ENCODE results near the gene FXYD6.

FXYD6 gene

DNA sequence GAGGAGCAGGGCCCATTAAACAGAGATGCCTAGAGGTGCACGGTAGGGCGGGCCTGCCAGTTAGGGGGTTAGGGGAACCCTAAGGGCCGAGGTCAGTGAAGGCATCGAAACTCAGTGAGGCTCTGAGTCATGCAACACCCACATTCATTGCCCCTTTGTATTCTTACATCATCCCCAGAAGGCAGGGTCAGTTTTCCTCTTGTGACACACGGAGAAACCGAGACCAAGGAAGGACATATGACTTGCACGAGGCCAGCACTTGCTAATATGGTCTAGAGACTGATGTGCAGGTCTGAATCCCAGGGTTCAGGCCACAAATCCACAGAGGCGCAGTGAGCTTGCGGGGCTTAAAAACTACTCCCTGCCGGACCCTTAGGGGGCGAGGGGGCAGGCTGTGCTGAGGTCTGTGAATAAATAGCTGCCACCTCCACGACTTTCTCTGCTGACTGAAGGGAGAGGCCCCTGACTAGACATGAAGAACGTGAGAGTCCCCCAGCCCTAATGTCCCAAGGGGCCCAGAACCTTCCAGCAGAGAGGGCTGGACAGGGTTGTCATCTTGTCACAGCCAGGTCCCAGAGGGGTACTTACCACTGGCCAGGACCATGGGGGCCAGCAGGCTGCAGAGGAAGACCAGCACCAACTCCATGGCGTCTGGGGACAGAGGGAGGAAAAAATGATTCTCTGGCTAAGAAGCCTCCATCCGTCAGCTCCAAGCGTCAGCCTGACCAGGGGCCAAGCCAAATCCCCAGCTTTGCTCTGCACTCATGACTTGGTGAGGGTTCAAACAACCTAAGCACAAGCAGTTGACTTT is 34.1 kb downstream of the FXYD6 start:
- no peak for FAIRE-seq

DNA sequence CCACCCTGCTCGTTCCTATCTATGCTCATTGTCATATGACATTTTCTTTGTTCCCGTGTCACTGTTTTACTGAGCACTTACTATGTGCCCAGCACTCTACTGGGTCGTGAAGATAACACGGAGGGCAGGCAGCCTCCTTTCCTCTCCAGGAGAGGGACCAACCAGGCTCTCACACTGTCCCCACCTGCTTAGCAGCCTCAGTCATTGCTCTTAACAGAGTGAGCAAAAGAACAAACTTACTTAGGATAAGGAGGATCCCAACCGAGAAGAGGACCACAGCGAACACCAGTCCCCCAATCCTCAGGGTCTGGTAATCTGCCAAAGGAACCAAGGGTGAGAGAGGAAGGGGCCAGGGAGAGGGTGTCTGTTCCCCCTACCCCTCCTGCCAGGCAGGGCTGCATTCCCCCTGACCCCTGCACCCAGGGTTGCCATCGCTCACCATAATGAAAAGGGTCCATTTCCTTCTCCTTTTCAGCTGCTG is 34.9 kb downstream of the FXYD6 start:
- FAIRE-seq: no peak

DNA sequence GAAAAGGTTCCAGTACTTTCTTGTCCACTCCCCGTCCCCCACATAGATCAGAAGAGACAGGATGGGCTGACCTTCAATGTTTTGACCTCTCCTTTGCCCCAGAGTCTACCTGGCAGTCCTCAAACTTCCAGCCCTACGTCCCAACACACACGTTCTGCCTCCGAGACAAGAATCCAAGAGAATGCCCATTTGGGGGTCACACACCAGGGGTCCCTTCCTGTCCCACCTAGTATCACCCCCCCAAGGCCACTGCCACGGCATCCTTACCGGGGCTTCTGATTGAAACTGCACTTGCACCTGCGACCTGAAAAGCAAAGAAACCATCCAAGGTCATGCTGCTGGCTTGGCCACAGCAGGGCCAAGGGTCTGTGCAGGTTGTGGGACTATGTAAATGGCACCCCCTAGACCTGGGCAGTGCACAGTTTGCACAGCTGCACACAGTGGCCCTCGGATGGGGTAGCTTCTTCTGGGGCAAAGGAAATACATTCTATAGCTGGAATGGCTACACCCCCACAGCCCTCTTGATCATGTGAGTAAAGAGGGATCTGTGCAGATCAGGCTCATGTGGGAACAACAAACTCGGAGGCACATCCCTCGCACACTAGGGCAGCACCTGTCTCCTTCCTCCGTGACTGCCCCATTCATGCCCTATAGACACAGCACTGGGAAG is 35.4 kb downstream of the FXYD6 start:
- FAIRE-seq: no peak

DNA sequence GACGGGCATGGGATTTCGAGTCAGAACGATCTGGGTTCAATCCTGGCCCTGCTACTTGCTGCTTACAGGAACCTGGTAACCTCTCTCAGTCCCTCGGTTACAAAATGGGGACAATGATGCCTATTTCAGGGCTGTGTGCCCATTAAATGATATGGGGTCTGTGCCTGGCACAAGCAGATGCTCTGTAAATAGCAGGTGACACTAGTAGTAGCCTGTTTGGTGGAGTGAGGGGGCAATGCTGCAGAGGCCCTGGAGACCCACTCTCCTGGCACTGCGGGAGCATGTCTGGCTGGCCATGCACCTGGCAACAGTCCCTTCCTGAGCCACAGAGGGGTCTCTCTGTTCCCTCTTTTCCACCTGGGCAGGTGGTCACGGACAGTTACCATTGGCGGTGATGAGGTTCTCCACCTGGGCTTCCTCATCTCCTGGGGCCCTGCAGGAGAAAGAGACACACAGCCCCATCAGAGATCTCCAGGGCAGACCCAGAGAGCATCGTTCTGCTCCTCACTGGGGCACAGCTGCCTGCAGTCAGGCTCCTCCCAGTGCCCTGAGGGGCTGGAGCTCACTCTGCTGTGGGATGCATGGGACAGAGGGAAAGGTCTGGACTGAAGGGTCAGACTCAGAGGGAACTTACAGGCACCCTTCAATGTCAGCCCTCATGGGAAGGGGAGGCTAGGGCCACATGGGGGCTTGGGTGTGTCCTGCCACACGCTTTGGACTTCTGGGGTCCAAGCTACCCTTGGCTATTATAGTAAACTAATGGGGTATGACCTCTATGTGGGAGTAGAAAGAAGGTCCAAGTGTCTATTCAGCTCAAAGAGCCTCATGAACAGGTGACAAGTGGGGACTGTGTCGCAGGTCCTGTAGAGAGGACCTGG is 36.3 kb downstream of the FXYD6 start:
- FAIRE-seq: no peak

DNA sequence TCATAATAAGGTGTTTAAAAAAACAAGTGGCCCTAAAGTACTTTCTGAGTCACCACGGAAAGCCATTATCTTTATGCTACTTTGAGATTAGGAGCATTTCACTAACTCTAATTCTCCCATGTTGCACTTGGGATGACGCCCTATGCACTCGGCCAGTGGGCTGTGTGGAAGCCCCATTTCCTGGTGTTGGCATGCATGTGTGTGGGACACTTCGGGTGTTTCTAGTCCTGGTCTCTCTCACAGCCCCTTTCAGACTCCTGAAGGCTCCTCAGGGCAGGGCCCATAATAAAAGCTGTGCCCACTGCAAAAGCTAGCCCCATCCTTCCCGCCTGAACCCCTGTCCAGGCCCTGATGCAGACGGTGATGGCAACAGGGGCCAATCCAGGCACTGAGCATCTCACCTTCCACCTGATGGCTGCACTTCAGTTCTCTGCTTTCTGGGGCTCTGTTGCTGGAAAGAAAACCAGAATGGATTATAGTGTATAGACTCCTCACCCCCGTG is 37.0 kb downstream of the FXYD6 start:
- FAIRE-seq: no peak

DNA sequence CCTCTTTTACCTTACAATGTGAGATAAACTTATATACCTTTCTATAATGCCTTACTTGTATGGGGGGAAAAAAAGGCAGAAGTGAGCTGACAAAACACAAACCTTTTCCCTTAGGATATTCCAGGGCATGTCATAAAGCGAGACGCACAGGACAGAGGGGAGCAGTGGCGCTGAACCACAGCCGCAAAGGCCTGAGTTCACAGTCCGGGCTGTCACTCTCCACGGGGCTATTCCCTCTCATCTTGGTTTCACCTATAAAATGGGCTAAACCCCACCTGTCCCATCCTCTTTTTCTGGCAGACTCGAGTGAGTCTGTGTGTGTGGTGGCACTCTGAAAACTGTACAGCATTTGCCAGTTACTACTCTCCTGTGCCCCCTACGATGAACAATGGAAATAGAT is 37.6 kb downstream of the FXYD6 start:
- FAIRE-seq: no peak

DNA sequence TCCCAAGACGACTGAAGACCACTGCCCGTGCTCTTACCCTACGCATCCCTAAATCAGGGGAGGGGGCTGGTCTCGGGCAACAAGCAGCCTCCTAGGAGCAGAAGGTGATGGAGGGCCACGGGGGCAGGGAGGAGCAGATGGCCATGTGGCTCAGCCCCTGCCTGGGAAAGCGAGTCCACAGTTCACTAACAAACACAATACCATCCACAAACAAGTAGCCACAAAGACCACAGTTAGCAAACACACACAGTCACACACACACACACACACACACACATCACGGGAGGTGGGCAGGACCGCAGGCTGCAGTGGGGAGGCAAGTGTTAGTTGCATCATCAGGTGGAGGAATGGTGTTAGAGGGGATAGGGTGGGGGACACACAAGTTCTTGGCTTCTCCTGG is 38.7 kb downstream of the FXYD6 start:
- no peak for FAIRE-seq

DNA sequence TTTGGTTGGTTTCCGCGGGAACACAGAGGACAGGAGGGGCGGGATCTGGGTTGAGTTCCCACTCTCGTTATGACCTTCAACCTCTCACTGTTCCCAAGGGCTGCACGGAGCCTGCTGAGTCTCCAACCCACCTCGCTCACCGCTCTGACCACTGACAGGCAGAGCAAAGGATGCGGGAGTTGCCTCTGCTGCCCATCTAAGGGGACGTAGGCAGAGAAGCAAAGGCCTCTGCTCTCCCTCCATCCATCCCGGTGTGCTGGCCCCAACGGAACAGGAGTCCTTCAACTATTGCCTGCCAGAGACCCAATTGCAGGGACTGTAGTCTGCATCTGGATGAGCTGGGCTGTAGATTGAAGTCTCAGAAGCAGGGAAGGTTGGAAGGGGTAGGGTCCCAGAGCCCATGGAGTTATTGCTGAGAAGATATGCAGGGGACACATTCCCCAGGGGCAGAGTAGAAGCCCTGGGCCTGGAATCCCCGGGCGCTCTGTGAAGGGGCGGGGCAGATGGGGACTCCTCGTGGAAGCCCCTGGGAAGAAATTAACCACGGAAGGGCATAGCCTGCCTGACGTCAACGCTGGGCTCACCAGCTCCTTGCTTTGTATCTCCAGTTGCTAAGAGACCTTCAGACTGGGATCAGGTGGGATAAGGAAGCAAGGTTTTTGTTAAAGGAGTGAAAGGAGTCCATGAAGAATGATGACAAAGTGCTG is 39.2 kb downstream of the FXYD6 start:
- no peak for FAIRE-seq

DNA sequence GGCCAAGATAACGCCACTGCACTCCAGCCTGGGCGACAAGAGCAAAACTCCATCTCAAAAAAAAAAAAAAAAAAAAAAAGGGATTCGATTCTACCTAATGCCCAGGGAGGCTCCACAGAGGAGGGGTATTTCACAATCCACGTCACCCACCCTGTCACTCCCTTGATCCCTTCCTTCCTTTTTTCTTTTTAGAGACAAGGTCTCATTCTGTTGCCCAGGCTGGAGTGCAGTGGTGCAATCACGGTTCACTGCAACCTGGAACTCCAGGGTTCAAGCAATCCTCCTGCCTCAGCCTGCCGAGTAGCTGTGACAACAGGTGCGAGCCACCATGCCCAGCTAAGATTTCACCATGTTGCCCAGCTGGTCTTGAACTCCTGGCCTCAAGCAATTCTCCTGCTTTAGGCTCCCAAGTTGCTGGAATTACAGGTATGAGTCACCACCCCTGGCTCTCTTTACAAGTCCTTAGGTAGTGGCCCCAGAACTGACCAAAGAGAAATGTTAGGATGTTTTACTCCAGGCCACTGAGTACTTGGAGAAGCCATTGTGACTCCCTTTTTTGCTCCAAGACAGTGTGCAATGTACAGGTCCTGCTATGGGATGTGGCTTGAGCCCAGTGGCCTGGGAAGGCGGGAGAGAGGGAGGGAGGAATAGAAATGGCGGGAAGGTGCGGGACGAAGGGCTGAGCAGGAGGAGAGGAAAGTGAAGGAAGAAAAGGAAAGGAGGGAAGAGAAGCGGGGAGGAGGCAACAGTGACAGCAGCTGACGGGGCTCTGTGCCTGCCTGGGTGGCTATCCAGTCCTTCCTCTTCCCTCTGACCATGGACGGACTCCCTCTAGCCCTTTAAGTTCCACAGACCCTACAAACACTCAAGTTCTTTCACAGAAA is 40.1 kb downstream of the FXYD6 start:
- no peak for FAIRE-seq

DNA sequence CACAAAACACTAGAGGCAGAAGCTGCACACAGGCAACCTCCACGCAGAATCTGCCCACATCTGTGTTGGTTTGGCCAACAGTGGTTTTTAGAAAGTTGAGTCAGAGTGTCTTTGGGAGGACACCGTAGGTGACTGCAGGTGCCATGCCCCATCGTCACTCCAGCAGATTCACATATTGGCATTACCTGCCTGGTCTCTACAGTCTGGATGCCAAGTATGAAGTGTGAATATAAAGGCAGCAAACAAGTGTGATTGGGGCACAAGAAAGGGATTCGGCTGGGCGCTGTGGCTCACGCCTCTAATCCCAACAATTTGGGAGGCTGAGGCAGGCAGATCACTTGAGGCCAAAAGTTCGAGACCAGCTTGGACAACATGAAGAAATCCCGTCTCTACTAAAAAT is 40.9 kb downstream of the FXYD6 start:
- no peak for FAIRE-seq

DNA sequence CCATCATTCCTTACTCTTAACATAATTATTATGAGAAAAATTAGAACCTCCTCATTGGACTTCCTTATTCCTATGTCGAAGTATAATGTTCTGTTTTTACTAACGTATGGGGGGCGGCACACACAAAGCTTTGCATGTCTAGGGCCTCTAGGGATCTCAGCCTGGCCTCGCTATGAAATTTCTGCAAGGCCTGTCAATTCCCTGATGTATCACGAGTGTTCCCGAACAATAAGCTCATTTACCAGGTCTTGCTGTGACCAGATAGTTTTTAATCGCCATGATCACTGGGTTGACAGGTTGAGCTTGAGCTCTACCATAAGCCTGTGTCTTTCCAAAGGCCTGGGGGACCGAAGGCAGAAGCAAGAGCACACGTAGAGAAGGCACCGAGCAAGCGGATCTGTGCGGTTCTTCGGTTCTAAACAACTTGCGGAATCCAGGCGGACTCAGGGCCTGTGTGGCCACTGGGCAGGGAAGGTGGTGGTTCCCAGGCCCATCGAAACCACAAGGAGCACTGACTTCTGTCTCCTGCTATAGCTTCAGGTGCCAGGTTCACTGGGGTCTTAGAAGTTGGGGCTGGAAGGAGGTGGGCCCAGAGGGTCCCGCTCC is 41.5 kb downstream of the FXYD6 start:
- no peak for FAIRE-seq

DNA sequence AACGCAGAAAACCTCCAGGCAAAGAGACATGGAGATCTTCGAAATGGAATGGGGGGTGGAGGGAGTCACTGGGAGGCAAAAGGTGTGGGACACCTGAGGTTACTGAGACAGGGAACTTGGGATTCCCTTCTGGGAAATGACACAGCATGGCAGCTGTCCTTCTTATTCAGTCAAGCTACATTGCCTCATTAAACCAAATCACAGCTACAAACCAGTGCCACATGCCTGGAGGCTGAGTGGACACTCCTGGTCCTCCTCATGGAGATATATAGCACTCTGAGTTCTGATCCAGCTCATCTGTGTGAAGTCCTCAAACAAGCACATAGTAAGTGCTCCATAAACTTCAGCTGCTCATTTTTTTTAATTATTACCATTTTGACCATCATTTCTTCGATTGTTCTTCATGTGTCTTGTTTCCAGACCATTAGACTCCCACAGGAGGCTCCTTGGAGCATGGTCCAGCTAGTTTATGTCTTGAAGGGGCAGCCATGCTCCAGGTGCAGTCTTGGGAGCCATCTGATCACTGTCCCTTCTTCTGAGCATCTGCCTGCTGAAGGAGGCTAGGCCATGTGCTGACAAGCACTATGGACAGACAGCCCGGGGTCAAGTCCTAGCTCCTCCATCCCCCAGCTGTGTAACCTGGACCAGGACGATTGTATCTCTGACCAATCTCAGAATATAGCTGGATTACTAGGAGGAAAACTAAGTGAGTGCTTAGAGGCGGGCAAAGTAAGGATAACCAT is 42.2 kb downstream of the FXYD6 start:
- no peak for FAIRE-seq

DNA sequence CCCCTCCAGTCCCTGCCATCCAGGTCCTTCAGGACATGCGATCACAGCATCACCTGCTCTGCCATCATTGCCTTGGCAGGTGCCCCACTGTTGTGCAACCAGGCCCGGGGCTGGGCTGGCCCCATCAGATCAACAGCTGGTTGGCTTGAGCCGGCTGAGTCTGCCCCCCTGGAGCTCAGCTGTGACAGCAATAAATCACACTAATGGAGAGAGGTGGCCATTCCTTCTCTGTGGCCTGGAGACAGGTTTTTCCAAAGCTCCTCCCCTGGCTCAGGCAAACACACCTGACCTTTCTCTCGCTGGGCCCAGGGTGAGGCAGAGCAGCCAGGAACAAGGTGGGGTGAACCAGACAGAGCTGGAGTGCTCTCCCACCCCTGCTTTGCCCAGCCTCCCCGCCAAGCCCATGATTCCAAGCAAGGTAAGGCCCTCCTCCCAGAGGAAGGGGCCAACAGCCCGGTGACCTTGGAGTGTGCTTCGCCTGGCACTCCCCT is 43.0 kb downstream of the FXYD6 start:
- no peak for FAIRE-seq

DNA sequence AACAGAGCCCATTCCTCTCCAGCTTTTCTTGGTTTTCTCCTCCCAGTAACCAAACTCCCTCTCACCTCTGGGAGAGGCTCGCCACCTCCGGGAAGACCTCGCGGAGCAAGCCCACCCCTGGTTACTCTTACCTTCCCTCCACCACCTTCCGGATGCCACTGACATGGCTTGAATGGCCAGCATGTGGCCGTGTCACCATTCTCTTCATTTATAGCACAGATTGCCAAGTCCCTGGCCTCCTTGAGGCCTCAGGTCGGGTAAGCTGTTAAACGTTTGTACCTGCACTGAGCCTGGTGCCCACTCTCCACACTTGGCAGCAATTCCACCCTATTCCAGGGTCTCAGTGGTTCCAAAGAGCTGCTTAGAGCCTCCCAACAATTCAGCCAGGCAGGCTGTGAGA is 43.9 kb downstream of the FXYD6 start:
- FAIRE-seq: no peak

DNA sequence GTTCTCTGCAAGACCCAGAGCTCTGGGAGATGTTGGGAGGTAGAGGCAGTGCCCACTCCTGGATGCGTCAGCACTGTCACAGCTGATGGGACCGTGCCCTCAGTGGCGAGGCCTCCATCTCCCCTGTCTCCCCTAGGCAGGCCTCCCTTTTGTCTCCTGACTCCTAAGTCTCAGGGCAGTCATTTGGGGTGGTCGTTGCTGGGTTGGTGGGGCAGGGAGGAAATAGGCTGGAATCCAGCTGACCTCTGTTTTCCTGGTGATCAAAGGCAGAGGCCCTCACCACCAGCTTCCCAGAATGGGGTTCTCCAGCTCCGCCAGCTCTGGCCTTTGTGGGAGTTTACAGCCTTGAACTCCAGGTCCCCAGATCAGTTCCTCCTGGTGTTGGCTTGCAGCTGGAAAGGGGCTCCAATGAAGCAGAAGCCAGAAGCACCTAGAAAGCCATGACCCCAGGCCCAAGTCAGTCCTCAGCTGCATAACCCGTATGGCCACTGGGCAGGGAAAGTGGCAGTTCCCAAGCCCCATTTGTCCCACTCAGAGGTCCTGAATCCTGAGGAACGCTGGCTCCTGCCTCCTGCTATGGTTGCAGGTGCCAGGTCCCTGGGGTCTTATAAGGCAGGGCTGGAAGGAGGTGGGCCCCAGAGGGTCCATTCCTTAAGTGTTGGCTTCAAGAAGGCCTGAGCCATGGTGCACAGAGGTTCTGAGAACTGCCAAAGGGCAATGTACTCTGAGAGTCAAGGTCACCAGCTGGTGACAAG is 44.6 kb downstream of the FXYD6 start:
- no peak for FAIRE-seq

DNA sequence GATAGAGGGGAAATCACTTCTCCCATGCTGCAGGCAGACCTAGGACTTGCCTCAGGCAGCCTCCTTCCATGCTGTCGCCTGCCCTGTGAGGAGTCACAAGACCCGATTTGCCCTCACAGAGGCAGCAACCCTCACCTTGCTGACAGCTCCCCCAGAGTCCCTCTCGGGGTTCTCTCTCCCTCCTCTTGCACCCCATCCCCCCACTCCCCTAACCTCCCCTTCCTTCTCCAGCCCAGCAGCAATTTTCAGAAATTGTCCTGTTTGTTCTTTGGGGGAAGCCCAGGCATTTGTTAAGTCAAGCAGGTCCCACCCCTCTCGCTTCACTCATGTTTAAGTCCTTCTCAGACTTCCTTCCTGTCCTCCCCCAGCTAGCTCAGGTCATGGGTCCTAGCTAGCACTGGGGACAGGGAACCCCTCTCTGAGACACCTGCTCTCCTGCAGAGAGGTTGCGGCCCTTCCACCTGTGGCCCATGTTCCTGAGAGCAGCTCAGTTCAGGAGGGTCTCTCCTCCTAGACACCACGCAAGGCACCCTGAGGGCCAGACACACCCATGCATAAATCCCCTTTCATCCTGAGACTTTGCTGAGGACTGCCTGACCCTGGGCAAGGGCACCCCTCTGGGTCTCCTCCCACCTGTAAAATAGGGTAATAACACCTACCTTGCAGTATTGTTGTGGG is 45.6 kb downstream of the FXYD6 start:
- no peak for FAIRE-seq

DNA sequence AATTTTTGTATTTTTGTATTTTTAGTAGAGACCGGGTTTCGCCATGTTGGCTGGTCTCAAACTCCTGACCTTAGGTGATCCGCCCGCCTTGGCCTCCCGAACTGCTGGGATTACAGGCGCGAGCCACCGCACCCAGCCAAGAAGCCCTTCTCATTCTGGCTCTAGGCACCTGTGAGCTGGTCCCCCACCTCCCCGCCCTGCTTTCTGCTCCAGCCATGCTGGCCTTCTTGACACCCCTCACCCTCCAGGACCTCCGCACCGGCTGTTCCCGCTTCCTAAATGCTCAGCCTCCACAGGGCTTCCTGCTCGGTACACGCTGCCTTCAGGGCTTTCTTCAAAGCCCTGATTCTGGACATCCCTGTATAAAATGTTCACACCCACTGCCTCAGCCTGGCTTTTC is 46.4 kb downstream of the FXYD6 start:
- no peak for FAIRE-seq

DNA sequence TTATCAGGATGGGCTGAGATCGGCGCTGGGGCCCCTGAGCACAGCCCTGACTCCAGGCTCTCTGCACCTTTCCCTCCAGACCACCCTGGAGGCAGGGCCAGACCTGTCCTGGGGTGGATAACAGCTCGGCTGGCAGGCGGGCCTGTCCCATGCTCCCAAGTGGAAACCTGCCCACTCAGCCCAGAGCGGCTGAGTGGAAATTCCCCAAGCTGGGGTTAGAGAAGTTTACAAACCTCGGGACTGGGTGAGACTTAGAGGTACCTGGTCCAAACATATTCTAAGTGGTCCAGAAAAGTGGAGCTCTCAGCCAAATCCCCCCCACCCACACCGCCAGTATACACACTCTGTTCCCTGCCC is 47.1 kb downstream of the FXYD6 start:
- FAIRE-seq: no peak

Measured in A204.1 (cell line).